Transverse colon (tissue), 4 donors: ENCODE data around the gene STK4. TPM values are rescaled to one million over a fixed set of nuclear protein-coding genes. Genes with fewer than 3 reads are reported as not detected.

Experiments
- DNase-seq: peaks from one replicate; pipeline ENCODE4 v3.0.0-alpha.2; 2019
- H3K27ac ChIP-seq, 4 donors: fragments of 200-600 bp; sonication (generic); 2 replicates each; pipeline ENCODE4 v1.5.1; 2016 to 2018; ENCODE audit warnings: inconsistent platforms in 4 of 4
- H3K27me3 ChIP-seq: fragments of 200-600 bp; sonication (generic); 2 replicates; pipeline ENCODE4 v1.5.1; 2017; ENCODE audit warnings: inconsistent platforms
- H3K36me3 ChIP-seq, 4 donors: fragments of 200-600 bp; sonication (generic); 2 replicates each; pipeline ENCODE4 v1.5.1; 2017 to 2019; ENCODE audit warnings: inconsistent platforms in 4 of 4
- H3K4me1 ChIP-seq, 4 donors: fragments of 200-600 bp; sonication (generic); 2 replicates each; pipeline ENCODE4 v1.5.1; 2017 to 2020; ENCODE audit warnings: inconsistent platforms in 4 of 4
- H3K4me3 ChIP-seq, 4 donors: fragments of 200-600 bp; sonication (generic); 1 replicate in 1 of 4; 2 replicates in 3 of 4; pipeline versions ENCODE4 v1.5.1 to v1.6.1; 2017 to 2019; ENCODE audit warnings: inconsistent platforms in 4 of 4
- H3K9me3 ChIP-seq, 2 donors: fragments of 200-600 bp; sonication (generic); 2 replicates each; pipeline ENCODE4 v1.5.1; 2017 to 2019; ENCODE audit warnings: inconsistent platforms in 2 of 2
- CTCF ChIP-seq, 5 experiments: fragments of 200-600 bp in 3 of 5; fragments of 450-650 bp in 2 of 5; sonication (generic) in 3 of 5; IDR thresholded peaks; 1 replicate in 2 of 5; 2 replicates in 3 of 5; pipeline ENCODE4 v1.5.1; 2016 to 2017; ENCODE audit warnings: antibody characterized with exemption in 5 of 5, inconsistent platforms in 3 of 5, mild to moderate bottlenecking in 2 of 5, moderate library complexity in 1 of 5
- EP300 ChIP-seq: sonication (generic); formaldehyde crosslinking; IDR thresholded peaks from one replicate; pipeline ENCODE4 v1.6.1; 2017; ENCODE audit warnings: antibody characterized with exemption, low read depth
- POLR2A ChIP-seq: fragments of 450-650 bp; IDR thresholded peaks from one replicate; pipeline ENCODE4 v1.6.1; 2016; ENCODE audit warnings: antibody characterized with exemption, mild to moderate bottlenecking, moderate library complexity
- POLR2AphosphoS5 ChIP-seq, 3 donors: sonication (generic); formaldehyde crosslinking; IDR thresholded peaks; one replicate each; pipeline ENCODE4 v1.6.1; 2016; ENCODE audit warnings: antibody characterized with exemption in 3 of 3
- WGBS, 2 donors: methylation state at CpG; one replicate each; pipeline ENCODE4 v1.1.5; 2018; ENCODE audit warnings: low coverage in 1 of 2; 5-methylcytosine and 5-hydroxymethylcytosine counted together
- in situ Hi-C, 4 donors: fragments of 200-750 bp; cut with MboI; loops; one replicate each; pipeline versions ENCODE4 v1.15.0 to v1.15.1; 2017; ENCODE audit warnings: low sequenced_read_pairs in 3 of 4, low pct_ligation_motif_present in 1 of 4, low pct_unique_long_range_greater_than_20kb in 1 of 4
- intact Hi-C: fragments of 100-400 bp; cut with DNase I; formaldehyde crosslinking; loops from one replicate; pipeline ENCODE4 v1.15.1; 2023; ENCODE audit warnings: low total_unique reads
- total RNA-seq, 4 donors: library from RNA; depleted of rRNA; stranded (reverse); fragments of >200 nt; gene quantifications; one replicate each; pipeline ENCODE4 v1.1.0, GENCODE V29; 2016

Gene STK4
- total RNA-seq, 4 donors from 2014 or later = 30.3 to 78.1 (median 38.3) TPM

GRCh38 chr20:45070932-45071632 is 104.8 kb downstream of the STK4 start:
- Histone ChIP-seq H3K27me3 (no peaks in the 10 kb centered on the region), H3K4me1 (no peaks in the 10 kb centered on the region), H3K9me3 (no peaks in the 10 kb centered on the region), H3K4me3 (no peak overlapping the region), H3K36me3 (peaks cover 0 to 13% (median 3%) of the 10 kb centered on the region in 4 donors), H3K27ac (no peak overlapping the region)
- no peak for DNase-seq
- in situ Hi-C loops = no loop called here
- TF ChIP-seq CTCF (IDR thresholded peaks at IDR 0.05) (no peak), POLR2A (no peak), POLR2AphosphoS5 (IDR thresholded peaks at IDR 0.05) (no peak), EP300 (no peak)
- intact Hi-C loops = no loop called here
- WGBS, 2 donors = 98 to 100% methylated on average over 3 to 6 of the region's 6 CpGs

- no peak for TF ChIP-seq POLR2A
- no peak for TF ChIP-seq POLR2AphosphoS5 (IDR thresholded peaks at IDR 0.05)
- TF ChIP-seq EP300 = no peak
- TF ChIP-seq CTCF (IDR thresholded peaks at IDR 0.05) = no peak
- no peak for DNase-seq
- Histone ChIP-seq H3K27ac (no peak overlapping the region), H3K4me3 (no peak overlapping the region), H3K27me3 (no peaks in the 10 kb centered on the region), H3K4me1 (no peaks in the 10 kb centered on the region), H3K36me3 (peaks cover 0 to 17% (median 8%) of the 10 kb centered on the region in 4 donors), H3K9me3 (no peaks in the 10 kb centered on the region)
- WGBS, 2 donors = 88 to 100% methylated on average over 1 of the region's 1 CpG
- in situ Hi-C loops (no loop called here), intact Hi-C loops (no loop called here)
Measured at GRCh38 chr20:45072066-45072465, 105.8 kb downstream of the STK4 start.

GRCh38 chr20:45073221-45073620 is 106.9 kb downstream of the STK4 start:
- no peaks in the 10 kb centered on the region for H3K27me3 ChIP-seq
- in situ Hi-C loops (no loop called here), intact Hi-C loops (no loop called here)
- no peaks in the 10 kb centered on the region for H3K4me1 ChIP-seq
- no peak overlapping the region for H3K4me3 ChIP-seq
- no peaks in the 10 kb centered on the region for H3K9me3 ChIP-seq
- no peak for DNase-seq
- TF ChIP-seq CTCF (IDR thresholded peaks at IDR 0.05) = no peak
- TF ChIP-seq POLR2A = no peak
- no peak for TF ChIP-seq POLR2AphosphoS5 (IDR thresholded peaks at IDR 0.05)
- TF ChIP-seq EP300 = no peak
- H3K36me3 ChIP-seq = peaks cover 0 to 23% (median 9%) of the 10 kb centered on the region in 4 donors
- no peak overlapping the region for H3K27ac ChIP-seq
- WGBS, 2 donors = 78 to 100% methylated on average over 3 of the region's 3 CpGs

- Histone ChIP-seq H3K9me3 (no peaks in the 10 kb centered on the region), H3K36me3 (peaks cover 0 to 42% (median 18%) of the 10 kb centered on the region in 4 donors), H3K27ac (no peak overlapping the region), H3K4me1 (no peaks in the 10 kb centered on the region), H3K27me3 (no peaks in the 10 kb centered on the region), H3K4me3 (no peak overlapping the region)
- 90% methylated on average over 3 of the region's 3 CpGs; no CpG with 5 or more reads in 1 of the 2 donors for WGBS, 2 donors
- no peak for DNase-seq
- TF ChIP-seq POLR2A (no peak), CTCF (IDR thresholded peaks at IDR 0.05) (no peak), EP300 (no peak), POLR2AphosphoS5 (IDR thresholded peaks at IDR 0.05) (no peak)
- in situ Hi-C loops = no loop called here
- intact Hi-C loops = no loop called here
Measured at GRCh38 chr20:45077559-45077958, 111.2 kb downstream of the STK4 start.
